Measurements from ENCODE around the gene NALCN.

The NALCN gene

GRCh38 chr13:101210774-101211173 lies 205.5 kb downstream of the NALCN start:
- in situ Hi-C loops (cut with MboI; ENCODE audit: low sequenced_read_pairs) = no loop called here

- in situ Hi-C loops (cut with MboI; ENCODE audit: low sequenced_read_pairs) = no loop called here
Measured at GRCh38 chr13:101209206-101209893, 207.0 kb downstream of the NALCN start.

- in situ Hi-C loops (cut with MboI; ENCODE audit: low sequenced_read_pairs) = no loop called here
Measured at GRCh38 chr13:101205408-101205807, 210.9 kb downstream of the NALCN start.

GRCh38 chr13:101204270-101205020 lies 211.9 kb downstream of the NALCN start:
- in situ Hi-C loops (cut with MboI; ENCODE audit: low sequenced_read_pairs) = no loop called here

- in situ Hi-C loops (cut with MboI; ENCODE audit: low sequenced_read_pairs) = no loop called here
Measured at GRCh38 chr13:101202590-101202989, 213.7 kb downstream of the NALCN start.

- in situ Hi-C loops (cut with MboI; ENCODE audit: low sequenced_read_pairs) = no loop called here
Measured at GRCh38 chr13:101190976-101191375, 225.3 kb downstream of the NALCN start.

- in situ Hi-C loops (cut with MboI; ENCODE audit: low sequenced_read_pairs) = no loop called here
Measured at GRCh38 chr13:101190337-101190736, 226.0 kb downstream of the NALCN start.

GRCh38 chr13:101185606-101186005 lies 230.7 kb downstream of the NALCN start:
- in situ Hi-C loops (cut with MboI; ENCODE audit: low sequenced_read_pairs) = no loop called here

GRCh38 chr13:101181076-101181685 lies 235.1 kb downstream of the NALCN start:
- in situ Hi-C loops (cut with MboI; ENCODE audit: low sequenced_read_pairs) = no loop called here

- in situ Hi-C loops (cut with MboI; ENCODE audit: low sequenced_read_pairs) = no loop called here
Measured at GRCh38 chr13:101179021-101179420, 237.3 kb downstream of the NALCN start.

GRCh38 chr13:101178406-101178805 lies 237.9 kb downstream of the NALCN start:
- in situ Hi-C loops (cut with MboI; ENCODE audit: low sequenced_read_pairs) = no loop called here

- in situ Hi-C loops (cut with MboI; ENCODE audit: low sequenced_read_pairs) = no loop called here
Measured at GRCh38 chr13:101170306-101170705, 246.0 kb downstream of the NALCN start.

GRCh38 chr13:101157261-101157660 lies 259.0 kb downstream of the NALCN start:
- in situ Hi-C loops (cut with MboI; ENCODE audit: low sequenced_read_pairs) = no loop called here

GRCh38 chr13:101155920-101156319 lies 260.4 kb downstream of the NALCN start:
- in situ Hi-C loops (cut with MboI; ENCODE audit: low sequenced_read_pairs) = no loop called here

GRCh38 chr13:101152184-101152583 lies 264.1 kb downstream of the NALCN start:
- in situ Hi-C loops (cut with MboI; ENCODE audit: low sequenced_read_pairs) = no loop called here

GRCh38 chr13:101150998-101151397 lies 265.3 kb downstream of the NALCN start:
- in situ Hi-C loops (cut with MboI; ENCODE audit: low sequenced_read_pairs) = no loop called here

- in situ Hi-C loops (cut with MboI; ENCODE audit: low sequenced_read_pairs) = no loop called here
Measured at GRCh38 chr13:101149735-101150384, 266.4 kb downstream of the NALCN start.

- in situ Hi-C loops (cut with MboI; ENCODE audit: low sequenced_read_pairs) = no loop called here
Measured at GRCh38 chr13:101146101-101146898, 270.0 kb downstream of the NALCN start.

- in situ Hi-C loops (cut with MboI; ENCODE audit: low sequenced_read_pairs) = no loop called here
Measured at GRCh38 chr13:101144808-101145419, 271.4 kb downstream of the NALCN start.

GRCh38 chr13:101140936-101141335 lies 275.4 kb downstream of the NALCN start:
- in situ Hi-C loops (cut with MboI; ENCODE audit: low sequenced_read_pairs) = no loop called here

All from HL-60/S4 (cell line).